Muscle layer of colon (tissue), 2 donors: Measurements from ENCODE around the gene GGT7.
A peak's percentile ranks its signal among the peaks of the same experiment; 100 is the strongest.
"Not testable (repeated sequence)": the region's sequence is repeated elsewhere in the genome, so short reads cannot be mapped to it uniquely, and the experiment has no call there.

ENCODE experiments used
- H3K27ac ChIP-seq: one replicate; pipeline ENCODE4 v1.7.0; 2013; ENCODE audit warnings: low read depth, mild to moderate bottlenecking, low read length, moderate library complexity
- H3K27me3 ChIP-seq, 2 donors: one replicate each; pipeline ENCODE4 v1.7.0; 2013; ENCODE audit warnings: low read length in 2 of 2, mild to moderate bottlenecking in 2 of 2; ENCODE audit not compliant: insufficient read depth in 2 of 2, control insufficient read depth in 1 of 2
- H3K36me3 ChIP-seq: one replicate; pipeline ENCODE4 v1.7.0; 2013; ENCODE audit warnings: mild to moderate bottlenecking, low read length; ENCODE audit not compliant: insufficient read depth
- H3K4me1 ChIP-seq: one replicate; pipeline ENCODE4 v1.7.0; 2013; ENCODE audit warnings: mild to moderate bottlenecking, low read length; ENCODE audit not compliant: insufficient read depth
- H3K4me3 ChIP-seq, 2 donors: one replicate each; pipeline ENCODE4 v1.7.0; 2013; ENCODE audit warnings: low read length in 2 of 2, low read depth in 1 of 2, mild to moderate bottlenecking in 1 of 2, moderate library complexity in 1 of 2
- H3K9ac ChIP-seq: one replicate; pipeline ENCODE4 v1.7.0; 2013; ENCODE audit warnings: low read length
- H3K9me3 ChIP-seq: one replicate; pipeline ENCODE4 v1.7.0; 2013; ENCODE audit warnings: mild to moderate bottlenecking, low read length
- donor health status: abdominal sarcoma.
- donor health status: Adenocarcinoma of cecum.

GGT7 gene, protein sequence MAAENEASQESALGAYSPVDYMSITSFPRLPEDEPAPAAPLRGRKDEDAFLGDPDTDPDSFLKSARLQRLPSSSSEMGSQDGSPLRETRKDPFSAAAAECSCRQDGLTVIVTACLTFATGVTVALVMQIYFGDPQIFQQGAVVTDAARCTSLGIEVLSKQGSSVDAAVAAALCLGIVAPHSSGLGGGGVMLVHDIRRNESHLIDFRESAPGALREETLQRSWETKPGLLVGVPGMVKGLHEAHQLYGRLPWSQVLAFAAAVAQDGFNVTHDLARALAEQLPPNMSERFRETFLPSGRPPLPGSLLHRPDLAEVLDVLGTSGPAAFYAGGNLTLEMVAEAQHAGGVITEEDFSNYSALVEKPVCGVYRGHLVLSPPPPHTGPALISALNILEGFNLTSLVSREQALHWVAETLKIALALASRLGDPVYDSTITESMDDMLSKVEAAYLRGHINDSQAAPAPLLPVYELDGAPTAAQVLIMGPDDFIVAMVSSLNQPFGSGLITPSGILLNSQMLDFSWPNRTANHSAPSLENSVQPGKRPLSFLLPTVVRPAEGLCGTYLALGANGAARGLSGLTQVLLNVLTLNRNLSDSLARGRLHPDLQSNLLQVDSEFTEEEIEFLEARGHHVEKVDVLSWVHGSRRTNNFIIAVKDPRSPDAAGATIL

DNA sequence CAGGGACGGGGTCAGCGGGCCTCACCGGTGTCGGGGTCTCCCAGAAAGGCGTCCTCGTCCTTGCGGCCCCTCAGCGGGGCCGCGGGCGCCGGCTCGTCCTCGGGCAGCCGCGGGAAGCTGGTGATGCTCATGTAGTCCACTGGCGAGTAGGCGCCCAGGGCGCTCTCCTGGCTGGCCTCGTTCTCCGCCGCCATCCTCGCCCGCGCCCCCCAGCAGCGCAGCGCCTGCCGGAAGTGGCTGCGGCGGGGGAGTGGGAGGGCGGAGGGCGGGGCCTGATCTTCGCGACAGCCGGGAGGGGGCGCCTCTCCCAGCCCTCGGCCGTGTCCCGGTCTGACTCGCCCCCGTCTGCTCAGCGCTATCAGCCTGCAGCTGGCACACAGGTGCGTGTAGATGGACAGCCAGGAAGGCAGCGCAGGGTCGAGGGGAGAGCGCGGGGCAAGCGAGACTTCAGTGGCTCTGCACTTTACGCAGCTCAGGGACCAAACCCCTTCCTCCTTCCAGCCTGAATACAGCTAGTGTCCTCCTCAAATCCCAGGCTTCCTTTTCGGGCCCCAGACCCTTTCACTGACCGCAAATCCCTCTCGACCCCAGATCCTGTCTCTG is at the start of gene GGT7:
Gene GGT7, minus strand, starts transcription at position 235 of the 603 bp plus-strand sequence. Its CDS starts 41 bp downstream, at position 194.
- Histone ChIP-seq H3K4me3 (peak within 1 kb of the TSS; percentile 84 to 85), H3K36me3 (peaks cover 5% of the 10 kb centered on the region), H3K4me1 (peaks cover 32% of the 10 kb centered on the region), H3K9ac (peak within 1 kb of the TSS; percentile 61), H3K27ac (peak within 1 kb of the TSS; percentile 51), H3K9me3 (no peaks in the 10 kb centered on the region), H3K27me3 (no peaks in the 10 kb centered on the region)

DNA sequence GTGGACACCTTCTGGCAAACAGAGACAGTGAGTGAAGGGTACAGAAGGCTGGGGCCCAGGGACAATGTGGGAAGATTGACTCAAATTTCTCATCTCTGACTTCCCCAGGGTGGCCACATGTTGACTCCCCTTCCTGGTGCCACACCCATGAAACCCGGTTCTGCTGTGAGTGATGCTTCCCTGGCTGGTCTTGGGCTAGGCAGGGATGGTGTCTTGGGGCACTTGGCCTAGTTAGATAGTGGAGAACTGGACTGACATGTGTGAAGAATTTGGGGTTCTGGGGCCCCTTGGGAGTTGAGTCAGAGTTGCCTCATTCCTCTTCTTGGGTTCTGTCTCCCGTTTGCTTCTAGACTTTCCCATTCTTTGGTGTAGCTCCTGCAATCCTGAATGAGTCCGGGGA is 48.8 kb upstream of the GGT7 start:
- no peak overlapping the region for H3K27ac ChIP-seq
- no peaks in the 10 kb centered on the region for H3K27me3 ChIP-seq
- peaks cover 53% of the 10 kb centered on the region for H3K36me3 ChIP-seq
- no peaks in the 10 kb centered on the region for H3K9me3 ChIP-seq
- no peak overlapping the region for H3K9ac ChIP-seq
- H3K4me3 ChIP-seq = no peak overlapping the region
- no peaks in the 10 kb centered on the region for H3K4me1 ChIP-seq

DNA sequence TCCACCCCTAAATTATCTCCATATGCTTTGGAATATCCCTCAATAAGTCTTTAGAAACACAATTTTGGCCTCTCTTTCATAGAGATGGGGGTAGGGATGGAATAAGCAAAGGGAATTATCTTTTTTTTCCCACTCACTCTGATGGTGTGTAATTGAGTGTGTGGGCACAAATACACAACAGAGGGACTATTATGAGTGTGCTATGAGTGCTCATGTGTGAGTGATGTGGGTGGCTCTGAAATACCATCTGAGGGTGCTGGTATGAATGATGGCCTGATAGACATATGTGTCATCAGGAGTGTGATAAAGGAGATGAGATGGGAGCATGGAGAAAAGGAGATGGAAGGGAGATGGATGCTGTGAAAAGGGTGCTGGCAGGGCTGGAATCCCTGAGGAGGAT is 47.4 kb upstream of the GGT7 start:
- no peaks in the 10 kb centered on the region for H3K4me1 ChIP-seq

DNA sequence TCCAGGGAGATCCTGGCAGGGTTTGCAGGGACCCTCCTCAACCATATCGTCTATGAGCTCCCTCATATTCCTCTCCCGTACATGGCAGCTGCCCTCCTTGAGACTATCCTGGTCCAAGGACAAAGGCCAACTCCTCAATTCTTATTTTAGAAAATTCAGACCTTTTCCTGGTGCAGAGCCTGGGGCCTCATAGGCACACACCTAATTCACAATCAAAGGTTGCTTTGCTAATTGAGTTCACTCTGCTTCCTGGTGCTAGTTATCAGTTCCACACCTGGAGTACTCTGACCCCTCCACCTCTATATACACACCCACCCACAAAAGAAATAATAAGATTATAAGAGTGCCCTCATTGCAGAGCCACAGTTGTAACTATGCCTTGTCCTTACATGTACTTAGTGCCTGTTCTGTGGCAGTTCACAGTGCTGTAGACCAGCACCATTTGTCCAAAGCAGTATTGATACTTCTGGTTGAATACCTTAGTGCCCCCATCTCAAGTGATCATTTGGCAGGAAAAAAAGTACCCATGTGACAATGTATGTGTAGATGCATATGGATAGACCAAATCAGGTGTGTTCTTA is 44.2 kb upstream of the GGT7 start:
- Histone ChIP-seq H3K4me1 (no peaks in the 10 kb centered on the region), H3K9me3 (no peaks in the 10 kb centered on the region), H3K4me3 (no peak overlapping the region), H3K27ac (no peak overlapping the region), H3K27me3 (no peaks in the 10 kb centered on the region), H3K36me3 (peaks cover 49% of the 10 kb centered on the region), H3K9ac (no peak overlapping the region)

More for the DNA sequence above, 47.4 kb upstream of the GGT7 start:
- no peak overlapping the region for H3K4me3 ChIP-seq
- H3K9ac ChIP-seq = no peak overlapping the region
- H3K27ac ChIP-seq = no peak overlapping the region
- H3K27me3 ChIP-seq = no peaks in the 10 kb centered on the region
- H3K9me3 ChIP-seq = no peaks in the 10 kb centered on the region
- H3K36me3 ChIP-seq = peaks cover 44% of the 10 kb centered on the region

DNA sequence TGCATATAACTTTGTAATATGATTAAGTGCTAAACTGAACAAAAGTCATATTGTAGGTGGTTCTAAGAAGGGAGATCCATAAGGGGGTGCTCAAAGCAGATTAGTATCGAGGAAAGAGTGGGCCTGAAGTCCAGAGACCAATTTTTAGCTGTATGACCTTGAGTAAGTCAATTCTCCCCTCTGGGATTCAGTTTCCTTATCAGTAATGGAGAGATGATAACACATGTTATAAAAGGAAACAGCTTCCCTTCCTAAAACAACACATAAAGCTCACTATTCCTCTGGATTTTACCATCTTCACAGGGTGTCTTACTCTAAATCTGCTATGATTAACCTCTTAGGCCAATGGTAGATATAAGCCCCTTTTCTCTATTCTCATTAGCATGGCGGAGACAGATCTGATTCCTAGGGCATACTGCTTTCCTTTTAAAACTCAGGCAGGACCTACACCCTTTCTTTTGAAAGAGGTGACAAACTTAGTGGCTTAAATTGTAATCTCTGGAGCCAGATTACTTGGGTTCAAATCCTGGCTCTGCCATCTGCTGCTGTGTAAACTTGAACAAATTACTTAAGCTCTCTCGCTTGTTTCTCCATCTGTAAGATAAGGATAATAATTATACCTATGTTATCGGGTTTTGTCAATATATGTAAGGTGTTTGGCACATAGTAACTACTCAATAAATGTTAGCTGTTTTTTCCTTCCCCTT is 43.2 kb upstream of the GGT7 start:
- H3K4me1 ChIP-seq = no peaks in the 10 kb centered on the region
- no peaks in the 10 kb centered on the region for H3K27me3 ChIP-seq
- peaks cover 39% of the 10 kb centered on the region for H3K36me3 ChIP-seq
- H3K9me3 ChIP-seq = no peaks in the 10 kb centered on the region
- H3K4me3 ChIP-seq = no peak overlapping the region
- H3K27ac ChIP-seq = no peak overlapping the region
- H3K9ac ChIP-seq = no peak overlapping the region

DNA sequence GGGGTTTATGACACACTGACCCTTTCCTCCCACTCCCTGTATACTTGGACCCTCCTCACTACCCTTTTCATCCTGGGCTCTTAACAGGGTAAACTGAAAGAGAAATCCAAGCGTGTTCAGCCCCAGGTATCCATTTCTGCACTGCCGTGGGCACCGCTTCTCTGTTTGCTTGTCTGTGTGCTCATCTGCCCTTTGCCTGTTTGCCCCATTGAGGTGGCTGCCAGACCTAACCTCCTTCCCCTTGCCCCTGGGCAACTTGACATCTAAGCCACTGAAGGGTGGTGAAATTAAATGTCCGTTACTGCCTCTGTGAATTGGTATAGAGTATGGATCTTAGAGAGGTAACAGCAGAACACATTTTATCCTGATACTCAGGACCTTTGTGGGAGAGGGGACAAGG is 42.5 kb upstream of the GGT7 start:
- H3K9ac ChIP-seq = no peak overlapping the region
- H3K36me3 ChIP-seq = peaks cover 31% of the 10 kb centered on the region
- H3K4me1 ChIP-seq = no peaks in the 10 kb centered on the region
- no peaks in the 10 kb centered on the region for H3K9me3 ChIP-seq
- no peak overlapping the region for H3K4me3 ChIP-seq
- H3K27me3 ChIP-seq = no peaks in the 10 kb centered on the region
- H3K27ac ChIP-seq = no peak overlapping the region

DNA sequence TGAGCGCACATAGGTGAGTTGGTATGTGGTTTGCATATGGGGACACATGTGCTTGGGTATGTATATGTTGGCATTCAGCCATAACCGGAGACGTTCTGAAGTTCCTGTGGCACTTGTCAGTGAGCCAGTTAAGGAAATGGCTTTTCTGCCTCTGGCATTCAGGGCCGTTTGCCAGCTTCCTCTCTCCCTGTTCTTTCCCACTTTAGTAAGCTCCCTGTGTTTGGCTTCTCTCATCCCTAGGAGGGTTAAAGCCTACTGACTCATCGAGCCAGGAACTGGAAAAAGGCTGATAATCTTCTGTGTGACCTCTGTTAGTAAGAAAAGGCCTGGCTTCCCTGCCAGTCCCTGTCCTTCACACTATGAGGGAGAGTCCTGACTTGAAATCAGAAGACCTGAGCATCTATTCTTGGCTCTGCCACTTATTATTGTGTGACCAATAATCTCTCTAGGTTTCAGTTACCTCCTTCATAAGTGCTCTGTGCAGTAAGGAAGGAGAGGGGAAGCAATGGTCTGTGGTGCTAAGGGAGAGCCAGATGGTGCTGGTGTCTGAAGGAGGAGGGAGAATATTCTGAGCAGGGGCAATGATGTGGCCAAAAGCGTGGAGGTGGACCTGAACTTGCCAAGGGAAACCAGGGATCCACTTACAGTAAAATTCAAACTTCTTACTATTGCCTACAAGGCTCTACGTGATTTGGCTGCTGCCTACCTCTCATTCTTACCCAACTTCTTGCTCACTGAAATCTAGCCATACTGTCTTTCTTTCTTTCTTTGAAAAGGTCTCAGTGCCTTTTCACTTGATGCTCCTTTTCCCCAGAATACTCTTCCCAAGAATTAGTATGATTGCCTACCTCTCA is 35.2 kb upstream of the GGT7 start:
- Histone ChIP-seq H3K27ac (peak overlapping the region; percentile 37), H3K4me1 (peaks cover 12% of the 10 kb centered on the region), H3K9ac (no peak overlapping the region), H3K27me3 (no peaks in the 10 kb centered on the region), H3K4me3 (no peak overlapping the region), H3K36me3 (no peaks in the 10 kb centered on the region), H3K9me3 (no peaks in the 10 kb centered on the region)

DNA sequence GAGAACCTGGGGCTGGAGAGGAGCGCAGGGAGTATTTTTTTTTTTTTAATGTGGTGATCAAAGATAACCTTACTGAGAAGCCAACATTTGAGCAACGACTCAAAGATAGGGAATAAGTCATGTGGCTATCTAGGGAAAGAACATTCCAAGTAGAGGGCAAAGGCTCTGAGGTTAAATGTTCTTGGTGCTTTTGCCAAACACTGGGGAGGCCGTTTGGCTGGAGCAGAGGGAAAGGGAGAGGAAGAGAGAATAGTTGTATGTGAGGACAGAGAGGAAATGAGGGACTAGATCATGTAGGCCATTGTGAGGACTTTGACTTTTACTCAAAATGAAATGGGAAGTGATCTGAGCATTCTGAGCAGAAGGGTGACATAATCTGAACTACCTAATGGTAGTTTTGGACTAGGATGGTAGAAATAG is 31.6 kb upstream of the GGT7 start:
- H3K9ac ChIP-seq = no peak overlapping the region
- H3K4me1 ChIP-seq = peaks cover 12% of the 10 kb centered on the region
- no peaks in the 10 kb centered on the region for H3K9me3 ChIP-seq
- H3K4me3 ChIP-seq = no peak overlapping the region
- H3K27me3 ChIP-seq = no peaks in the 10 kb centered on the region
- no peak overlapping the region for H3K27ac ChIP-seq
- no peaks in the 10 kb centered on the region for H3K36me3 ChIP-seq

DNA sequence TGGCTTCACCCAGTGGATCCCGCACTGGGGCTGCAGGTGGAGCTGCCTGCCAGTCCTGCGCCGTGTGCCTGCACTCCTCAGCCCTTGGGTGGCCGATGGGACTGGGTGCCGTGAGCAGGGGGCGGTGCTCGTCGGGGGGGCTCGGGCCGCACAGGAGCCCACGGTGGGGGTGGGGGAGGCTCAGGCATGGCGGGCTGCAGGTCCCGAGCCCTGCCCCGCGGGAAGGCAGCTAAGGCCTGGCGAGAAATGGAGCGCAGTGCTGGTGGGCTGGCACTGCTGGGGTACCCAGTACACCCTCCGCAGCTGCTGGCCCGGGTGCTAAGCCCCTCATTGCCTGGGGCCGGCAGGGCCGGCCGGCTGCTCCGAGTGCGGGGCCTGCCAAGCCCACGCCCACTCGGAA is 26.1 kb upstream of the GGT7 start:
- not testable (repeated sequence) for H3K9ac ChIP-seq, H3K4me3 ChIP-seq, H3K27me3 ChIP-seq, H3K36me3 ChIP-seq, H3K27ac ChIP-seq, H3K4me1 ChIP-seq, H3K9me3 ChIP-seq

DNA sequence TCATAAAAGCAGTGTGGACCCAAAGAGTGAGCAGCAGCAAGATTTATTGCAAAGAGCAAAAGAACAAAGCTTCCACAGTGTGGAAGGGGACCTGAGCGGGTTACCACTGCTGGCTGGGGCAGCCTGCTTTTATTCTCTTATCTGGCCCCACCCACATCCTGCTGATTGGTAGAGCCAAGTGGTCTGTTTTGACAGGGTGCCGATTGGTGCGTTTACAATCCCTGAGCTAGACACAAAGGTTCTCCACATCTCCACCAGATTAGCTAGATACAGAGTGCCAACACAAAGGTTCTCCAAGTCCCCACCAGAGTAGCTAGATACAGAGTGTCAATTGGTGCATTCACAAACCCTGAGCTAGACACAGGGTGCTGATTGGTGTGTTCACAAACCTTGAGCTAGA is 25.5 kb upstream of the GGT7 start:
- not testable (repeated sequence) for H3K27ac ChIP-seq, H3K36me3 ChIP-seq, H3K27me3 ChIP-seq, H3K9me3 ChIP-seq, H3K4me1 ChIP-seq, H3K9ac ChIP-seq, H3K4me3 ChIP-seq
